ENCODE data around the gene SSNA1.

Gene SSNA1

GRCh38 chr9:137190315-137190856 is 1.9 kb downstream of the SSNA1 start:
- TF ChIP-seq CTCF (IDR thresholded peaks at IDR 0.05) (peak; percentile 42), ZFX (IDR thresholded peaks at IDR 0.05; ENCODE audit: borderline replicate concordance) (no peak)

GRCh38 chr9:137191245-137191644 is 2.8 kb downstream of the SSNA1 start:
- H3K27ac ChIP-seq, result peak overlapping the region; percentile 99
- TF ChIP-seq ZFX (IDR thresholded peaks at IDR 0.05; ENCODE audit: borderline replicate concordance) (no peak), CTCF (IDR thresholded peaks at IDR 0.05) (no peak)

More at GRCh38 chr9:137190315-137190856, 1.9 kb downstream of the SSNA1 start:
- peak overlapping the region; percentile 99 for H3K27ac ChIP-seq

GRCh38 chr9:137191691-137192447 is 3.4 kb downstream of the SSNA1 start:
- no peak for TF ChIP-seq CTCF (IDR thresholded peaks at IDR 0.05)
- no peak for TF ChIP-seq ZFX (IDR thresholded peaks at IDR 0.05; ENCODE audit: borderline replicate concordance)
- no peak overlapping the region for H3K27ac ChIP-seq

GRCh38 chr9:137192448-137192780 is 3.9 kb downstream of the SSNA1 start:
- TF ChIP-seq CTCF (IDR thresholded peaks at IDR 0.05), result no peak
- TF ChIP-seq ZFX (IDR thresholded peaks at IDR 0.05; ENCODE audit: borderline replicate concordance), result no peak
- H3K27ac ChIP-seq, result no peak overlapping the region

GRCh38 chr9:137192859-137193258 is 4.4 kb downstream of the SSNA1 start:
- peak overlapping the region; percentile 32; the same call in 1 of the 2 replicates for H3K27ac ChIP-seq
- TF ChIP-seq CTCF (IDR thresholded peaks at IDR 0.05) (no peak), ZFX (IDR thresholded peaks at IDR 0.05; ENCODE audit: borderline replicate concordance) (no peak)

- peak overlapping the region; percentile 32; the same call in 1 of the 2 replicates for H3K27ac ChIP-seq
- TF ChIP-seq CTCF (IDR thresholded peaks at IDR 0.05), result no peak
- no peak for TF ChIP-seq ZFX (IDR thresholded peaks at IDR 0.05; ENCODE audit: borderline replicate concordance)
Observed at GRCh38 chr9:137193771-137194170, 5.3 kb downstream of the SSNA1 start.

- 0 out of 2 replicates have a peak overlapping the region, but pooled peaks have one; percentile 32 for H3K27ac ChIP-seq
Observed at GRCh38 chr9:137194388-137194787, 5.9 kb downstream of the SSNA1 start.

More at GRCh38 chr9:137194388-137194787, 5.9 kb downstream of the SSNA1 start:
- TF ChIP-seq ZFX (IDR thresholded peaks at IDR 0.05; ENCODE audit: borderline replicate concordance) (no peak), CTCF (IDR thresholded peaks at IDR 0.05) (no peak)
